ENCODE results near the gene TLK2. TPM values are rescaled to one million over a fixed set of nuclear protein-coding genes. Genes with fewer than 3 reads are reported as not detected.

TLK2 gene
- polyA plus RNA-seq, 2 of the 4 experiments (the other 2 are of a cell fraction): 30.4 to 68.7 TPM

DNA sequence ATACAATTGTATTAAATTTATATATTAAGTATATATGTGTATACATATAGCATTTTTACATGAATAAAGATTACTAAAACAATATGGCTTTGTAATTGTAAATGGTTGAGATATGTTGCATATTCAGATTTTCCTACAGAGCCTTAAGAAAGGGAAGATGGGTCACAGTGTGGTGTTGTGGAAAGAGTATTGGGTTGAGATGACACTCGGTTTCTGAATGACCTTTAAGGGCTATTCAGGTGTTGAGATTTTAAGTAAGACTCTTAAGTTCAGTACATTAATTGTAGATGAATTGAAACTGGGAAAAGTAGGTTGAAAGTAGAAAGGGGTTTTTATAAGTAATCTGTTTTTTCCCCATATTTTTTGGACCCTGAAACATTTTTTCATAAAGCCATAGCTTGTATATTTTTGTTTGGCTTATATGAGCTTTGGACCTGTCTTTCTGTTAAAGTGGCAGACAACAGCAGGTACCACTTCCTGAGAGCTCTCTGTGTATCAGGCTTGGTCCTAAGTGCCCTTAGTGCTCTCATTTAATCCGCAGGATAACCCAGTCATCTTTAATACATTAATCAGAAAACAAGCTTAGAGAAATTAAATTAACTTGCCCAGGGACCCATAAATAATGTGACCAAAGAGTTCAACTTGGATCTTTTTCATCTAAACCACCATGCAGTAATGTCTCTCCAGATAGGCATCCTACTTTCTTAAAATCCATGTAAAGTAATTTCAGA is 100.3 kb downstream of the TLK2 start:
- Histone ChIP-seq H3K27ac (no peak overlapping the region), H3K4me1 (no peaks in the 10 kb centered on the region; the same call in 2 of the 3 replicates), H3K4me3 (no peak overlapping the region), H3K4me2 (no peak overlapping the region), H3K9me3 (no peaks in the 10 kb centered on the region)
- 92% methylated on average over 2 of the region's 2 CpGs for WGBS (ENCODE audit: missing lambda C conversion rate)
- POLR2A ChIA-PET: interaction anchor here (0.6 kb wide), 1 partner anchor 44 kb away, joined by 6 read pairs; no protein-coding TSS in a partner anchor
- TF ChIP-seq NFE2L2 (conservative IDR thresholded peaks at IDR 0.05; ENCODE audit: low read length): no peak
- TF ChIP-seq, protein P1, sequence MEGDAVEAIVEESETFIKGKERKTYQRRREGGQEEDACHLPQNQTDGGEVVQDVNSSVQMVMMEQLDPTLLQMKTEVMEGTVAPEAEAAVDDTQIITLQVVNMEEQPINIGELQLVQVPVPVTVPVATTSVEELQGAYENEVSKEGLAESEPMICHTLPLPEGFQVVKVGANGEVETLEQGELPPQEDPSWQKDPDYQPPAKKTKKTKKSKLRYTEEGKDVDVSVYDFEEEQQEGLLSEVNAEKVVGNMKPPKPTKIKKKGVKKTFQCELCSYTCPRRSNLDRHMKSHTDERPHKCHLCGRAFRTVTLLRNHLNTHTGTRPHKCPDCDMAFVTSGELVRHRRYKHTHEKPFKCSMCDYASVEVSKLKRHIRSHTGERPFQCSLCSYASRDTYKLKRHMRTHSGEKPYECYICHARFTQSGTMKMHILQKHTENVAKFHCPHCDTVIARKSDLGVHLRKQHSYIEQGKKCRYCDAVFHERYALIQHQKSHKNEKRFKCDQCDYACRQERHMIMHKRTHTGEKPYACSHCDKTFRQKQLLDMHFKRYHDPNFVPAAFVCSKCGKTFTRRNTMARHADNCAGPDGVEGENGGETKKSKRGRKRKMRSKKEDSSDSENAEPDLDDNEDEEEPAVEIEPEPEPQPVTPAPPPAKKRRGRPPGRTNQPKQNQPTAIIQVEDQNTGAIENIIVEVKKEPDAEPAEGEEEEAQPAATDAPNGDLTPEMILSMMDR (IDR thresholded peaks at IDR 0.05): no peak
- TF ChIP-seq FOXS1 (CRISPR knock-in tag; IDR thresholded peaks at IDR 0.05): no peak
- TF ChIP-seq, protein P2, sequence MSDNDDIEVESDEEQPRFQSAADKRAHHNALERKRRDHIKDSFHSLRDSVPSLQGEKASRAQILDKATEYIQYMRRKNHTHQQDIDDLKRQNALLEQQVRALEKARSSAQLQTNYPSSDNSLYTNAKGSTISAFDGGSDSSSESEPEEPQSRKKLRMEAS (IDR thresholded peaks at IDR 0.05): no peak
- TF ChIP-seq CHD2 (IDR thresholded peaks at IDR 0.05; ENCODE audit: low read length, partially characterized antibody): no peak
- TF ChIP-seq HEYL (CRISPR knock-in tag; IDR thresholded peaks at IDR 0.05): no peak
- TF ChIP-seq, protein P3, sequence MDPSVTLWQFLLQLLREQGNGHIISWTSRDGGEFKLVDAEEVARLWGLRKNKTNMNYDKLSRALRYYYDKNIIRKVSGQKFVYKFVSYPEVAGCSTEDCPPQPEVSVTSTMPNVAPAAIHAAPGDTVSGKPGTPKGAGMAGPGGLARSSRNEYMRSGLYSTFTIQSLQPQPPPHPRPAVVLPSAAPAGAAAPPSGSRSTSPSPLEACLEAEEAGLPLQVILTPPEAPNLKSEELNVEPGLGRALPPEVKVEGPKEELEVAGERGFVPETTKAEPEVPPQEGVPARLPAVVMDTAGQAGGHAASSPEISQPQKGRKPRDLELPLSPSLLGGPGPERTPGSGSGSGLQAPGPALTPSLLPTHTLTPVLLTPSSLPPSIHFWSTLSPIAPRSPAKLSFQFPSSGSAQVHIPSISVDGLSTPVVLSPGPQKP (IDR thresholded peaks at IDR 0.05; ENCODE audit: low read depth, low read length): no peak
- TF ChIP-seq HOXB13 (CRISPR knock-in tag; IDR thresholded peaks at IDR 0.05; ENCODE audit: low read depth): no peak
- no peak for TF ChIP-seq SREBF2 (IDR thresholded peaks at IDR 0.05)
- no peak for TF ChIP-seq EHMT2 (IDR thresholded peaks at IDR 0.05; ENCODE audit: low read depth)
- TF ChIP-seq NPAS2 (CRISPR knock-in tag; IDR thresholded peaks at IDR 0.05; ENCODE audit: borderline replicate concordance): no peak
- TF ChIP-seq CHD4 (IDR thresholded peaks at IDR 0.05; ENCODE audit: borderline replicate concordance): no peak
- no peak for TF ChIP-seq CBX8 (IDR thresholded peaks at IDR 0.05)
- TF ChIP-seq, protein P4, sequence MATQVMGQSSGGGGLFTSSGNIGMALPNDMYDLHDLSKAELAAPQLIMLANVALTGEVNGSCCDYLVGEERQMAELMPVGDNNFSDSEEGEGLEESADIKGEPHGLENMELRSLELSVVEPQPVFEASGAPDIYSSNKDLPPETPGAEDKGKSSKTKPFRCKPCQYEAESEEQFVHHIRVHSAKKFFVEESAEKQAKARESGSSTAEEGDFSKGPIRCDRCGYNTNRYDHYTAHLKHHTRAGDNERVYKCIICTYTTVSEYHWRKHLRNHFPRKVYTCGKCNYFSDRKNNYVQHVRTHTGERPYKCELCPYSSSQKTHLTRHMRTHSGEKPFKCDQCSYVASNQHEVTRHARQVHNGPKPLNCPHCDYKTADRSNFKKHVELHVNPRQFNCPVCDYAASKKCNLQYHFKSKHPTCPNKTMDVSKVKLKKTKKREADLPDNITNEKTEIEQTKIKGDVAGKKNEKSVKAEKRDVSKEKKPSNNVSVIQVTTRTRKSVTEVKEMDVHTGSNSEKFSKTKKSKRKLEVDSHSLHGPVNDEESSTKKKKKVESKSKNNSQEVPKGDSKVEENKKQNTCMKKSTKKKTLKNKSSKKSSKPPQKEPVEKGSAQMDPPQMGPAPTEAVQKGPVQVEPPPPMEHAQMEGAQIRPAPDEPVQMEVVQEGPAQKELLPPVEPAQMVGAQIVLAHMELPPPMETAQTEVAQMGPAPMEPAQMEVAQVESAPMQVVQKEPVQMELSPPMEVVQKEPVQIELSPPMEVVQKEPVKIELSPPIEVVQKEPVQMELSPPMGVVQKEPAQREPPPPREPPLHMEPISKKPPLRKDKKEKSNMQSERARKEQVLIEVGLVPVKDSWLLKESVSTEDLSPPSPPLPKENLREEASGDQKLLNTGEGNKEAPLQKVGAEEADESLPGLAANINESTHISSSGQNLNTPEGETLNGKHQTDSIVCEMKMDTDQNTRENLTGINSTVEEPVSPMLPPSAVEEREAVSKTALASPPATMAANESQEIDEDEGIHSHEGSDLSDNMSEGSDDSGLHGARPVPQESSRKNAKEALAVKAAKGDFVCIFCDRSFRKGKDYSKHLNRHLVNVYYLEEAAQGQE (IDR thresholded peaks at IDR 0.05): no peak
- no peak for TF ChIP-seq EP300 (IDR thresholded peaks at IDR 0.05)
- no peak for TF ChIP-seq HOXA7 (CRISPR knock-in tag; IDR thresholded peaks at IDR 0.05)
- TF ChIP-seq, protein P5, sequence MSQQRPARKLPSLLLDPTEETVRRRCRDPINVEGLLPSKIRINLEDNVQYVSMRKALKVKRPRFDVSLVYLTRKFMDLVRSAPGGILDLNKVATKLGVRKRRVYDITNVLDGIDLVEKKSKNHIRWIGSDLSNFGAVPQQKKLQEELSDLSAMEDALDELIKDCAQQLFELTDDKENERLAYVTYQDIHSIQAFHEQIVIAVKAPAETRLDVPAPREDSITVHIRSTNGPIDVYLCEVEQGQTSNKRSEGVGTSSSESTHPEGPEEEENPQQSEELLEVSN (IDR thresholded peaks at IDR 0.05; ENCODE audit: borderline replicate concordance, low read depth): no peak
- TF ChIP-seq KDM1A (IDR thresholded peaks at IDR 0.05; ENCODE audit: low read depth): no peak
- CTCF ChIA-PET: interaction anchor here (1.5 kb wide), 1 partner anchor 26 kb away, joined by 5 read pairs; no protein-coding TSS in a partner anchor
- DNase-seq (ENCODE audit: low read depth in 1 of 2, low spot score in 1 of 2) (no peak), ATAC-seq (no peak), FAIRE-seq (no peak)

DNA sequence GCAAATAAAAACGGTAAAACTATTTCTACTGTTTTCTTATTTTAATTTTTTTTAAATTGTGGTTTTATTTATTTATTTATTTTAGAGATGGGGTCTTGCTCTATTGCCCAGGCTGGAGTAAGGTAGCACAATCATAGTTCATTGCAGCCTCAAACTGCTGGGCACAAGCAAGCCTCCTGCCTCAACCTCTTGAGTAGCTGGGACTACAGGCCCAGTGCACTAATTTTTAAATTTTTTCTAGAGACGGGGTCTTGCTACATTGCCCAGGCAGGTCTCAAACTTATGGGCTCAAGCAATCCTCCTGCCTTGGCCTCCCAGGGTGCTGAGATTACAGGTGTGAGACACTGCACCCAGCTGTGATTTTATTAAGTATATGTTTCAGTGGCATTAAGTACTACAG is 102.3 kb downstream of the TLK2 start:
- no peak overlapping the region for H3K4me3 ChIP-seq
- ATAC-seq: no peak; a peak in 1 of 6 replicates
- H3K9me3 ChIP-seq: no peaks in the 10 kb centered on the region
- no peak overlapping the region for H3K27ac ChIP-seq
- 93% methylated on average over 2 of the region's 2 CpGs for WGBS (ENCODE audit: missing lambda C conversion rate)
- H3K4me2 ChIP-seq: no peak overlapping the region
- H3K4me1 ChIP-seq: no peaks in the 10 kb centered on the region; the same call in 2 of the 3 replicates
- no peak for DNase-seq (ENCODE audit: low read depth in 1 of 2, low spot score in 1 of 2)
- no peak for FAIRE-seq
- ChIA-PET POLR2A (no interaction called here), CTCF (interaction anchor here (0.9 to 2.2 kb wide), 4 partner anchors 10 to 35 kb away, joined by 3 to 8 read pairs (median 4); no protein-coding TSS in a partner anchor)
- TF ChIP-seq FOSB (CRISPR knock-in tag; IDR thresholded peaks at IDR 0.05) (no peak), RFX5 (IDR thresholded peaks at IDR 0.05) (no peak), RAD21 (conservative IDR thresholded peaks at IDR 0.05 in 1 of 2, IDR thresholded peaks at IDR 0.05 in 1 of 2) (no peak), NR3C1 (IDR thresholded peaks at IDR 0.05) (no peak), KDM5A (IDR thresholded peaks at IDR 0.05) (no peak), HOXA7 (CRISPR knock-in tag; IDR thresholded peaks at IDR 0.05) (no peak), NFE2L2 (conservative IDR thresholded peaks at IDR 0.05; ENCODE audit: low read length) (no peak), JUN (IDR thresholded peaks at IDR 0.05) (no peak)
- TF ChIP-seq, protein P6, sequence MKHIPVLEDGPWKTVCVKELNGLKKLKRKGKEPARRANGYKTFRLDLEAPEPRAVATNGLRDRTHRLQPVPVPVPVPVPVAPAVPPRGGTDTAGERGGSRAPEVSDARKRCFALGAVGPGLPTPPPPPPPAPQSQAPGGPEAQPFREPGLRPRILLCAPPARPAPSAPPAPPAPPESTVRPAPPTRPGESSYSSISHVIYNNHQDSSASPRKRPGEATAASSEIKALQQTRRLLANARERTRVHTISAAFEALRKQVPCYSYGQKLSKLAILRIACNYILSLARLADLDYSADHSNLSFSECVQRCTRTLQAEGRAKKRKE (CRISPR knock-in tag; IDR thresholded peaks at IDR 0.05; ENCODE audit: low read depth): no peak
- TF ChIP-seq, protein P3 (IDR thresholded peaks at IDR 0.05; ENCODE audit: low read depth, low read length): no peak
